ENCODE results near the gene OR52B4.
"Not testable (repeated sequence)": the region's sequence is repeated elsewhere in the genome, so short reads cannot be mapped to it uniquely, and the experiment has no call there.

OR52B4 gene

GRCh38 chr11:4388221-4388620 is 20.0 kb upstream of the OR52B4 start:
- H3K27ac ChIP-seq: no peak overlapping the region
- intact Hi-C loops (cut with DNase I; ENCODE audit: low total_unique reads): no loop called here
- no peak for TF ChIP-seq CTCF (IDR thresholded peaks at IDR 0.05)
- H3K4me3 ChIP-seq: no peak overlapping the region
- peaks cover 0 to 6% (median 0%) of the 10 kb centered on the region in 4 donors for H3K4me1 ChIP-seq
- DNase-seq: no peak
- no peaks in the 10 kb centered on the region for H3K27me3 ChIP-seq
- H3K36me3 ChIP-seq: peaks cover 56 to 71% (median 66%) of the 10 kb centered on the region in 3 donors
- H3K9me3 ChIP-seq: no peaks in the 10 kb centered on the region

DNA sequence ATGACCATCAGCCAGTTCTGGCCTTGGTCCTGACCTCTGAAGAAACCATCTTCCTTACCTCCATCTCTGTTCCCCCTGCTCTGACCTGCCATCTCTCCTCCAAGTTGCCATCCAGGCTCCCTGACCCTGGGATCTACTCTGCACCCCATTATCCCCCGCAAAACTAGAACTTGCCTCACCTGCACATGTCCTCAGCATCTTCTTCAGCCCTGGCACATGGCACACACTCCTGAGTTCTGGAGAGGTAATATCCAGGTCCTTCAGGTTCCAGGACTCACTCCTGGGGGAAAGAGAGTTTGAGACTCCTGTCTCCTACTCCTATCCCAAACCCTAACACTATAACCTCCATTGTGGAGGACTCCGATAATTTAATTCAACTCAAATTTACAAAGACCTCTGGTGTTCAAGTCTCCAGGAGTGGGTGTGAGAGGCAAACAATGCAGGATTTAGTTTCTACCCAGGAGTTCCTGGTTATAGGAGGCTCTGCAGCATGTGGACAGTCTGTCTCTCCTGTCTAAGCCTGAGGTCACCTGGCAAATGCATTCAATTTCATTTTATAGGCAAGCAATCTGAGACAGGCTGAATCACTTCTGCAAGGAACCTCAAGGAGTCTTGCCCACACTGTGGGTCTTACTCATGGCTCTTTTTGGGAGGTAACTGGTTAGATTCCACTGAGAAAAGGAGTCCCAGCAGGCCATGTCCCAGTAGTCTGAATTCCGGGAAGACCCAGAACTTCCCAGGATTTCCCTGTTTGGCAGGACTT is 18.0 kb upstream of the OR52B4 start:
- TF ChIP-seq CTCF (IDR thresholded peaks at IDR 0.05): no peak
- Histone ChIP-seq H3K27ac (no peak overlapping the region), H3K27me3 (no peaks in the 10 kb centered on the region), H3K4me3 (no peak overlapping the region), H3K9me3 (no peaks in the 10 kb centered on the region), H3K36me3 (peaks cover 56 to 73% (median 66%) of the 10 kb centered on the region in 3 donors), H3K4me1 (no peaks in the 10 kb centered on the region)
- intact Hi-C loops (cut with DNase I; ENCODE audit: low total_unique reads): no loop called here
- no peak for DNase-seq

- intact Hi-C loops (cut with DNase I; ENCODE audit: low total_unique reads): no loop called here
- TF ChIP-seq CTCF (IDR thresholded peaks at IDR 0.05): no peak
These were observed 13.7 kb upstream of the OR52B4 start for GRCh38 chr11:4381901-4382300.

DNA sequence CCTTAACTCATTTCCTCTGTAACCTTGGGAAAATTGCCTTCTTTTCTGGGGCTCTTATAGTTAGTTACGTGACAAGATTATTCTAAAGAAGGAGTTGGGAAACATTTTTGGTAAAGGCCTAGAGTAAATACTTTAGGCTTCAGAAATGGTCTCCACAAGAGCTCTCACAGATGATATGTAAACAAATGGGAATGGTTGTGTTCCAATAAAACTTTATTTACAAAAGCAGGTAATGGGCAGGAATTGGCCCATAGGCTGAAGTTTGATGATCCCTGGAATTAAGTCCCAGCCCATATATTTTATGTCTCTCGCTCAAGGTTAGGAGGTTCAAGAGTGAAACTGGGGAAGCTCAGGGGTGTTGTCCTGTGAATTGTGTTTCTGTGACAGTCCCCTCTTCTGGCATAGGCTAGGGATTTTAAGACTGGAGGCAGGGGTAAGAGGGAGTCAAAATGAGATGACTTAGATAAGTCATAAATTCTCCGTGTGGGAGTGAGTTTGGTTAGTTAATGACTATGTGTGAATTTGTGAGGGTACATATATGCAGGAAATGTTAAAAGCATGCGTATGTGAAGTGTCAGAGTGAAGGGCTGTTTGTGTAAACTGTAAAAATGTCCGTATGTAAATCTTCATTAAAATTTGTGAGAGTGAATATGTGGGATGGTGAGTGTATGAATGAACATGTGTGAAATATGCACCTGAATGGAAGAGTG is 7.4 kb upstream of the OR52B4 start:
- no peak for TF ChIP-seq CTCF (IDR thresholded peaks at IDR 0.05)
- no peak for DNase-seq
- H3K9me3 ChIP-seq: no peaks in the 10 kb centered on the region
- H3K27me3 ChIP-seq: no peaks in the 10 kb centered on the region
- no peaks in the 10 kb centered on the region for H3K4me1 ChIP-seq
- no peaks in the 10 kb centered on the region for H3K36me3 ChIP-seq
- no peak overlapping the region for H3K4me3 ChIP-seq
- H3K27ac ChIP-seq: no peak overlapping the region
- intact Hi-C loops (cut with DNase I; ENCODE audit: low total_unique reads): no loop called here

More at GRCh38 chr11:4381901-4382300, 13.7 kb upstream of the OR52B4 start:
- Histone ChIP-seq H3K27me3 (no peaks in the 10 kb centered on the region), H3K36me3 (peaks cover 24 to 39% (median 31%) of the 10 kb centered on the region in 3 donors), H3K27ac (no peak overlapping the region), H3K9me3 (no peaks in the 10 kb centered on the region), H3K4me3 (no peak overlapping the region), H3K4me1 (no peaks in the 10 kb centered on the region)
- DNase-seq: no peak

GRCh38 chr11:4370166-4370565 is 2.0 kb upstream of the OR52B4 start:
- Histone ChIP-seq H3K36me3 (no peaks in the 10 kb centered on the region), H3K27me3 (no peaks in the 10 kb centered on the region), H3K4me1 (no peaks in the 10 kb centered on the region), H3K9me3 (no peaks in the 10 kb centered on the region), H3K4me3 (no peak overlapping the region), H3K27ac (no peak overlapping the region)
- intact Hi-C loops (cut with DNase I; ENCODE audit: low total_unique reads): no loop called here
- no peak for DNase-seq
- no peak for TF ChIP-seq CTCF (IDR thresholded peaks at IDR 0.05)

GRCh38 chr11:4348142-4348541 is 20.0 kb downstream of the OR52B4 start:
- DNase-seq; H3K27ac ChIP-seq; H3K36me3 ChIP-seq; H3K4me1 ChIP-seq; H3K27me3 ChIP-seq; H3K9me3 ChIP-seq; intact Hi-C loops (cut with DNase I; ENCODE audit: low total_unique reads); H3K4me3 ChIP-seq: not testable (repeated sequence)

DNA sequence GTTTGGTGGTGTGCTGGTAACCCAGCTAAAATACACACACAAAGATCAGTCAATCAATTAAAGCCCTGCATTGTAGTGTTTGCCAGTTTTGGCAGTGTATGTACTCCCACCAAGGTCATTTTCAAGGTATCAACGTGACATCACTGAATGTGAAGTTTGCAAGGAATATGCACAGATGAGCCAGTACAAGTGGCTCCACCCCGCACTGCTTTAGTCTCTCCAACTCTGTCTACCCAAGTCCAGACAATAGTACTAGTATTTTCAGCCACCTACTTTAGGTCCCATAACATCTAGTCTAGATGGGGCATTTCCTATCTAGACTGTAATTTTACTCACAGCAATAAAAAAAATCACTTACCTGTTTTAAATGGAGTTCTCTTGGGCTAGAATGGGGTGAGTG is 22.8 kb downstream of the OR52B4 start:
- H3K9me3 ChIP-seq; H3K27ac ChIP-seq; H3K27me3 ChIP-seq; H3K4me3 ChIP-seq; H3K4me1 ChIP-seq; DNase-seq; H3K36me3 ChIP-seq; intact Hi-C loops (cut with DNase I; ENCODE audit: low total_unique reads): not testable (repeated sequence)

DNA sequence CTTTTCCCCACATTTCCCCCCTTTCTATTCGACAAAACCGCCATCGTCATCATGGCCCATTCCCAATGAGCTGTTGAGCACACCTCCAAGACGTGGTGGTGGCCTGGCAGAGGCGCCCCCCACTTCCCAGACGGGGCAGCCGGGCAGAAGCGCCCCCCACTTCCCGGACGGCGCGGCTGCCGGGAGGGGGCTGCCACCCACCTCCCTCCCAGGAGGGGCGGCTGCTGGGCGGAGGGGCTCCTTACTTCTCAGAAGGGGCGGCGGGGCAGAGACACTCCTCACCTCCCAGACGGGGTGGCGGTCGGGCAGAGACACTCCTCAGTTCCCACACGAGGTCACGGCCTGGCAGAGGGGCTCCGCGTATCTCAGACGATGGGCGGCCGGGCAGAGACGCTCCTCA is 33.8 kb downstream of the OR52B4 start:
- H3K4me1 ChIP-seq; H3K9me3 ChIP-seq; H3K27ac ChIP-seq; intact Hi-C loops (cut with DNase I; ENCODE audit: low total_unique reads); H3K27me3 ChIP-seq; H3K4me3 ChIP-seq; H3K36me3 ChIP-seq; DNase-seq: not testable (repeated sequence)

All from tibial artery (tissue), 4 donors.